Uterus (tissue), 4 donors: Measurements from ENCODE around the gene KLHL25. TPM values are rescaled to one million over a fixed set of nuclear protein-coding genes. Genes with fewer than 3 reads are reported as not detected.
A peak's percentile ranks its signal among the peaks of the same experiment; 100 is the strongest.
"Not testable (repeated sequence)": the region's sequence is repeated elsewhere in the genome, so short reads cannot be mapped to it uniquely, and the experiment has no call there.

Experiments used
- DNase-seq, 2 donors: peaks; one replicate each; pipeline ENCODE4 v3.0.0-alpha.2; 2019 to 2020
- H3K27ac ChIP-seq, 2 donors: fragments of 200-600 bp; sonication (generic); 1 replicate in 1 of 2; 2 replicates in 1 of 2; pipeline ENCODE4 v1.5.1; 2016 to 2018
- H3K27me3 ChIP-seq, 2 donors: fragments of 200-600 bp; sonication (generic); one replicate each; pipeline ENCODE4 v1.5.1; 2018 to 2019; ENCODE audit warnings: control low read depth in 1 of 2
- H3K36me3 ChIP-seq, 2 donors: fragments of 200-600 bp; sonication (generic); one replicate each; pipeline ENCODE4 v1.5.1; 2019; ENCODE audit warnings: control low read depth in 1 of 2
- H3K4me1 ChIP-seq, 2 donors: fragments of 200-600 bp; sonication (generic); one replicate each; pipeline ENCODE4 v1.5.1; 2018 to 2019; ENCODE audit warnings: control low read depth in 1 of 2
- H3K4me3 ChIP-seq, 2 donors: fragments of 200-600 bp; sonication (generic); 1 replicate in 1 of 2; 2 replicates in 1 of 2; pipeline ENCODE4 v1.5.1; 2018 to 2019; ENCODE audit warnings: mild to moderate bottlenecking in 1 of 2
- H3K9me3 ChIP-seq, 2 donors: fragments of 200-600 bp; sonication (generic); one replicate each; pipeline ENCODE4 v1.5.1; 2019; ENCODE audit warnings: control low read depth in 1 of 2
- CTCF ChIP-seq, 4 experiments: fragments of 200-600 bp in 2 of 4; fragments of 450-650 bp in 2 of 4; sonication (generic) in 2 of 4; IDR thresholded peaks; one replicate each; pipeline ENCODE4 v1.5.1; 2016 to 2019; ENCODE audit warnings: antibody characterized with exemption in 4 of 4, mild to moderate bottlenecking in 2 of 4, moderate library complexity in 1 of 4
- POLR2A ChIP-seq, 2 donors: fragments of 450-650 bp; IDR thresholded peaks; one replicate each; pipeline ENCODE4 v1.6.1; 2016; ENCODE audit warnings: antibody characterized with exemption in 2 of 2, mild to moderate bottlenecking in 1 of 2, moderate library complexity in 1 of 2
- intact Hi-C: fragments of 100-400 bp; cut with DNase I; formaldehyde crosslinking; loops from one replicate; pipeline ENCODE4 v1.15.1; 2023; ENCODE audit warnings: low total_unique reads
- total RNA-seq, 4 donors: library from RNA; depleted of rRNA in 3 of 4; stranded (reverse); fragments of >200 nt in 3 of 4; gene quantifications; one replicate each; pipeline versions ENCODE4 v1.1.0 to v1.2.4, GENCODE V29; 2014 to 2023
- donor health status: DM: yes; HTN: yes; CAD: no.

KLHL25 gene
- total RNA-seq, 4 donors from 2014 or later: 6.2 to 19.5 (median 11.9) TPM

GRCh38 chr15:85837881-85838280, 43.2 kb upstream of the KLHL25 start:
- H3K4me1 ChIP-seq: no peaks in the 10 kb centered on the region
- no peak overlapping the region for H3K4me3 ChIP-seq
- no peaks in the 10 kb centered on the region for H3K9me3 ChIP-seq
- TF ChIP-seq POLR2A (IDR thresholded peaks at IDR 0.05): no peak
- no peak for TF ChIP-seq CTCF (IDR thresholded peaks at IDR 0.05)
- H3K27me3 ChIP-seq: no peaks in the 10 kb centered on the region
- DNase-seq: no peak
- intact Hi-C loops: loop anchor here (5.0 kb wide), 1 partner anchor 111 kb away; no protein-coding TSS in a partner anchor
- no peaks in the 10 kb centered on the region for H3K36me3 ChIP-seq
- H3K27ac ChIP-seq: no peak overlapping the region

- no peak for TF ChIP-seq CTCF (IDR thresholded peaks at IDR 0.05)
- TF ChIP-seq POLR2A (IDR thresholded peaks at IDR 0.05): no peak
- DNase-seq: no peak
- Histone ChIP-seq H3K27me3 (no peaks in the 10 kb centered on the region), H3K4me1 (no peaks in the 10 kb centered on the region), H3K36me3 (no peaks in the 10 kb centered on the region), H3K4me3 (no peak overlapping the region), H3K27ac (no peak overlapping the region), H3K9me3 (no peaks in the 10 kb centered on the region)
- intact Hi-C loops: loop anchor here (5.0 kb wide), 1 partner anchor 110 kb away; no protein-coding TSS in a partner anchor
Measured at GRCh38 chr15:85837011-85837433, 42.3 kb upstream of the KLHL25 start.

GRCh38 chr15:85834651-85835050, 39.9 kb upstream of the KLHL25 start:
- H3K4me1 ChIP-seq: no peaks in the 10 kb centered on the region
- no peaks in the 10 kb centered on the region for H3K9me3 ChIP-seq
- H3K4me3 ChIP-seq: no peak overlapping the region
- H3K36me3 ChIP-seq: no peaks in the 10 kb centered on the region
- no peak for DNase-seq
- intact Hi-C loops: loop anchor here (5.0 kb wide), 1 partner anchor 107 kb away; no protein-coding TSS in a partner anchor
- no peak overlapping the region for H3K27ac ChIP-seq
- TF ChIP-seq CTCF (IDR thresholded peaks at IDR 0.05) (no peak), POLR2A (IDR thresholded peaks at IDR 0.05) (no peak)
- H3K27me3 ChIP-seq: no peaks in the 10 kb centered on the region

GRCh38 chr15:85832394-85832793, 37.7 kb upstream of the KLHL25 start:
- no peak overlapping the region for H3K4me3 ChIP-seq
- no peaks in the 10 kb centered on the region for H3K36me3 ChIP-seq
- H3K27me3 ChIP-seq: no peaks in the 10 kb centered on the region
- no peak for DNase-seq
- H3K9me3 ChIP-seq: no peaks in the 10 kb centered on the region
- no peak overlapping the region for H3K27ac ChIP-seq
- TF ChIP-seq CTCF (IDR thresholded peaks at IDR 0.05): no peak
- TF ChIP-seq POLR2A (IDR thresholded peaks at IDR 0.05): no peak
- intact Hi-C loops: no loop called here
- no peaks in the 10 kb centered on the region for H3K4me1 ChIP-seq

GRCh38 chr15:85831415-85832113, 36.8 kb upstream of the KLHL25 start:
- H3K4me3 ChIP-seq: no peak overlapping the region
- TF ChIP-seq CTCF (IDR thresholded peaks at IDR 0.05): peak; percentile 57 to 77 (median 70)
- TF ChIP-seq POLR2A (IDR thresholded peaks at IDR 0.05): no peak
- no peak overlapping the region for H3K27ac ChIP-seq
- no peaks in the 10 kb centered on the region for H3K9me3 ChIP-seq
- H3K4me1 ChIP-seq: no peaks in the 10 kb centered on the region
- intact Hi-C loops: no loop called here
- no peaks in the 10 kb centered on the region for H3K36me3 ChIP-seq
- no peaks in the 10 kb centered on the region for H3K27me3 ChIP-seq
- DNase-seq: peak; percentile 73 to 79

GRCh38 chr15:85829754-85830153, 35.0 kb upstream of the KLHL25 start:
- H3K9me3 ChIP-seq, intact Hi-C loops, H3K27me3 ChIP-seq, DNase-seq, H3K27ac ChIP-seq, H3K4me3 ChIP-seq, H3K4me1 ChIP-seq, H3K36me3 ChIP-seq: not testable (repeated sequence)
